Measurements from ENCODE around the gene LEFTY2.

GRCh38 chr1:225911191-225912130 lies 29.6 kb downstream of the LEFTY2 start:
- TF ChIP-seq CTCF (IDR thresholded peaks at IDR 0.05) = peak; percentile 73 to 93 (median 75)
- TF ChIP-seq POLR2A (IDR thresholded peaks at IDR 0.05) = no peak

Data from testis (tissue), 2 donors.